CD4-positive, alpha-beta T cell treated with Interleukin-12 subunit alpha and Interleukin-12 subunit beta, for 1 hour (primary cell): Measurements from ENCODE around the gene DLG2.
"Not testable (repeated sequence)": the region's sequence is repeated elsewhere in the genome, so short reads cannot be mapped to it uniquely, and the experiment has no call there.

Source experiments
- DNase-seq: peaks from one replicate; pipeline ENCODE4 v3.0.0-alpha.2; 2020

DLG2 gene

DNA sequence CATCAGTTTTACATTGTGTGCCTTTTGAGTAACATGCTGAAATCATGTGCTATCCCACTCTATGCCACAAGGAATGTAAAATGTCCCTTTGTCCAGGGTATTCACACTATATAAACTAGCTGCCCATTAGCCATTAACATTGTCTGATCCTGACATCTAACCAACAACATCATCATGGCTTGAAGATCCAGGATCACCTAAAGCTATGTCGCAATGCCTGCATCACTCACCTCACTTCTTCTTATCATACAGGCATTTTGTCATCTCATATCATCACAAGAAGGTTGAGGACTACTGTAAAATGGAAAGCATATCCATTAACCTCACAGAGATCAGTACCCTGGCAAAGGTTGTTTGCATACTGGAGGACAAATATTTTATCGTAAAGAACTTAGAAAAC lies 742.3 kb downstream of the DLG2 start:
- no peak for DNase-seq

DNA sequence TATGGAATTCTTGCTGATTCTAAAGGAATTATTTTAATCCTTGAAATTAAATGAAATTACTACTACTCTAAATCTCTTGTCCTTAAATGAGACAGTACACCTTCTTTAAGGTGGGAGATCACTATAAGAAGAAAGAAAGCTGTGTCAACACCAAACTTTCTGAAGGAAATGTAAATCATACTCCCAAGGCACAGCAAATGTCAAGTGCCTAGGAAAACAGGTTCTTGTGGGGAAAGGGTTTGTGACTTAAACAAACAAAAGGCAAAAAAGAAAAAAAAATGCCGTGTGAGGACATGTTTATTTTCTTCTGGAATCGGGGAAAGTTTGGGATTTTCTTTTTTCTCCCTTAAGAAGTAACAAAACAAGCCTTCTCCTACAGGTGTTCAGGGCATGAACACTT lies 745.1 kb downstream of the DLG2 start:
- no peak for DNase-seq

DNA sequence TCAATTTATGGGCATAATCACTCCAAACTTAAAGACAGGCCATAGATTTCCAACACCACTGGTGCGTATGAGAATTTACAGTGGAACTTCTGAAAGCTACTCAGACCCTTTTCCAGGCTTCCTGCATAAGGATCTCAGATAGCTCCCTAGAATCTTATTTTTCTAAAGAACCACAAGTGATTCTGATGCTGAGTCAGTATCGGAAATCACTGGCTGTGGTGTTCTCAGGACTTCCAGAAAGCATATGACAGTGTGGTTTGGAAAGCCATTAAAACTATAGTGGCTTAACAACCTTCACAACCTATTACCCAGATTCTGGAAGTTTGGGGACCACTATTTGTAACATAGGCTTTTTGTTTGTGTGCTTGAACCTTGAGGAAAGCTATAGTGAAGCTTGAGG lies 756.0 kb downstream of the DLG2 start:
- no peak for DNase-seq

DNA sequence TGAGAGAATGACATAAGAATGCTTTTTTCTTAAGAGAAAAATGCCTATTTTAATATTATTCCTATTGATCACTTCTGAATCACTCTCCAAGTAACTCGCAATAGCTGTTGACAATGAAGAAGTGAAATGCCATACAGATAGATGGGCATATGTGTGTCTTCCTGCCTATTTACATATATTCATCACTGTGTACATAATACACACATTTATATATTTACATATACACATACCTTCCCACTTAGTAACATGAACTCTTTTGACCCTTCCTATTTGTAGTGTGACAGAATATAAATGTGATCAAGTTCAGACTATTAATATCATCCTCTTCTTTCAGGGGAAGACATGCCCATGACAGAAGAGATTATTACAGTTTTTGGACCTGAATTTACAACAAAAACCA lies 756.7 kb downstream of the DLG2 start:
- DNase-seq, result no peak

DNA sequence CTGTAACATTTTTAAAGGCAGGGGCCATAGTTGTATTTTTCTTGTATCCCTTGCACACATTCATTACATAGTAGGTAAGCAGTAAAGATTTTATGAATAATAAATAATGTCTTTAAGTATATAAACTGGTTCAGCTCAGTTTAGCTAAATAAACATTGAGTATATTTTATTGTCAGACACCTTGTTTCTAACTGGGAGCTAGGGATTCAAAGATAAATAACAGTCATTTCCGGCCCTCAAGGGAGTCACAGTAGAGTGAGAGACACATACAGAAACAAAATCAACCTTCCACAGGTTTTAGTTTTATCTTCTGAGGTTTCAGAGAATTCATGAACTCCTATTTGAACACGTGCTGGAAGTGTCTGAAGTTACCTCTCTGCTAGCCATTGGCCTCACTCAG lies 760.2 kb downstream of the DLG2 start:
- no peak for DNase-seq

DNA sequence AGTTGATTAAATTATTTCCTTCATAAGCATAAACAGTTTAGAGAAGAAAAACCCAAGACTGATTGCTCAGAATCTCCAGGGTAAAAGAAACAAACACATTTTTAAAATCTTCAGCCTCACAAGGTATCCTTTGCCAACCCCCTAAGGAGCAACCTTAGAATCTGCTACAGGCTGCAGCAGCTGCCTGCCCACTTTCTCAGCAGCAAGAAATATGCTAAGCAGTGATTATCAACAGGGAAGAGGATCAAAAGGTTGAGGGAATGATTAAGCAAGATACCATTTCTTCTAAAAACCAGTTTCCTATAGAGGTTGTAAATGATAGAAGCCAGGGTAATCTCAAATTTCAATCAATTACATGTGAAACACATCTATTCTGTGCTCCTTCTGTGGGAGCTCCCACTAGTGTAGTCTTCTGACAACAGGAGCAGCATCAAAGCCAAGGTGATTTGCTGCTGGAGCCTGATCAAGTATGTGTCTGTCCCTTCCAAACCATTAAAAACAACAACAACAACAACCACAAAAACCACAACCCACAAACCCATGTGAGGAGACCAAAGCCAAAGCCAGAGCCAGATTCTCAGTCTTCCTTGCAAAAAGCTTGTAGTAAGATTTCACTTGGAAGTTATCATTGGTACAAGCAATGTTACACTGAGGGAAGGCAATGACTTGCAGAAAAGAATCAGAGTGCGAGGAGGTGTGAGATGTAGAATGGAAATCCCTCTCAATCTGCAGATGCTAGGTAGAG lies 761.2 kb downstream of the DLG2 start:
- DNase-seq, result no peak

DNA sequence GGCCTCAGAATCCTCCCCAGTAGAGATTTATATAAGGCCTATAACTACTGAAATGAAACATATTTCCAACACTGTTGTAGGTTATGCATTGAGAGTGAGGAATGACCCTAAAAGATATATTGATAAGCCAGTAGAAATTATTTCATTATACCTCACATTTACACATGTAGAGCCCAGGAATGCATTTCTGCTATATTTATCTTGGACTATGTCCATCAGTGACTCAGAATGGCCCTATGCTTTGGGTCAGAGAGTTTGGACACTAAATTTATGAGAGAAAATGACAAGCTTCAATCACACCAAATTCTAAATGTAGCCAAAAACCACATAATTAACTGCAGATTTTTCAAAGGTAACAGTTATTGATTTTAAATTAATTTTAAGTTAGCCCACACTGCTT lies 761.9 kb downstream of the DLG2 start:
- no peak for DNase-seq

DNA sequence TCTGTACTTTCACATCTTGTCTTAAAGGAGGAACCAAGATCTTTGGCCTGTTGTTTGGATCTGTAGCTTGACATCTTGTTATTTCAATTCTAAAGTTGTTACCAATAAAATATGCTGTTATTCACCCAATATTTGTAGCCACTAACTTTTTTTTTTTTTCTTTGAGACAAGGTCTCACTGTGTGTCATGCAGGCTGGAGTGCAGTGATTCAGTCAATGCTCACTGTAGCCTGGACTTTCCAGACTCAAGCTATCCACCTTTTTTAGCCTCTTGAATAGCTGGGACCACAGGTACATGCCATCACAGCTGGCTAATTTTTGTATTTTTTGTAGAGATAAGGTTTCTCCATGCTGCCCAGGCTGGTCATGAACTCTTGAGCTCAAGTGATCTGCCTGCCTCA lies 769.4 kb downstream of the DLG2 start:
- DNase-seq, result no peak

DNA sequence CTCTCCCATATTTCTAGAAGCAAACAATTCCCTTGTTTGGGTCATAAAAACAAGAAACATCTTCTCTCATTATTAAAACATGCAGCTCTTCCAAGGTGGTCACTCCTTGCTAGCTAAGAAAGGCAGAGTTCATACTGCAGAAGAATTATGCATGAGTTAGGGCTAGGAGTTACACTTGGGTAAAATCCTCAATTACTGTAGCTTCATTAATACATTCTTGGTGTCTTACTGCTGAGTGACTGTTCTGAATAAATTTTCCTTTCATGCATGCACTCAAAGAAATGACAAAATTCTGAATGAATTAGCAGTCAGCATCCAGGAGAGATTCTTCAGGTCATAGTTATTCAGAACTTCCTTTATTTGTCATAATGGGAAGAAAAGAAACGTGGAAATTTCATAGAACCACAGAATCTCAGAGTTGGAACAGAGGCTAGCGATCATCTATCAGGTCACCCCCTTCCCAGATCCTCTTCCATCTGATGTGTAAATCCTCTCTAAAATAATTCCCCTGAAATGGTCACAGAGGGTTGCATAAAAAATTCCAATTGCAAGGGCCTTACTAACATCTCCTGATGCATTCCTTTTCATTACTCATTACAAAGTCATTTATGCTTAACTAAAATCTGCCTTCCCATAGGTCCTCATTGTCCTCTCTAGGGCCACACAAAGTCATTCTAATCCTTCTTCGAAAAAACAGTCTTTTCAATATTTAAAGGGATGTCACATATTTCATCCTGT lies 771.5 kb downstream of the DLG2 start:
- no peak for DNase-seq

DNA sequence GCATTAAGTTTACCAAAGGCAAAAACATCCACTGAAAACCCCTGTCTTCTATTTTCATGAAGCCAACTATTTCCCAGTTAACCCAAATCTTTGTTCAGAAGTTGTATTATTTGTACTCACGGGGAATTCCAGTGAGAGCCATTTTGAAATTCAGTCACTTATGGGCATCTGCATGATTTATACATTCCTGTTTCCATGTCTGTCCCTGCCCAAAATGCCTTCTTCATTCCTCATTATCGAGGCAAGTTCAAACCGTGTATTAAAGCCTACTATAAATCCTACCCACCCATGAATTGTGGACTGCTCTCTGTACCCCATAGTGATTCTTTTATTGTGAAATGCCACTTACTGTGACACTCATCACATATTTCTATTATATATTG lies 772.7 kb downstream of the DLG2 start:
- DNase-seq, result no peak

DNA sequence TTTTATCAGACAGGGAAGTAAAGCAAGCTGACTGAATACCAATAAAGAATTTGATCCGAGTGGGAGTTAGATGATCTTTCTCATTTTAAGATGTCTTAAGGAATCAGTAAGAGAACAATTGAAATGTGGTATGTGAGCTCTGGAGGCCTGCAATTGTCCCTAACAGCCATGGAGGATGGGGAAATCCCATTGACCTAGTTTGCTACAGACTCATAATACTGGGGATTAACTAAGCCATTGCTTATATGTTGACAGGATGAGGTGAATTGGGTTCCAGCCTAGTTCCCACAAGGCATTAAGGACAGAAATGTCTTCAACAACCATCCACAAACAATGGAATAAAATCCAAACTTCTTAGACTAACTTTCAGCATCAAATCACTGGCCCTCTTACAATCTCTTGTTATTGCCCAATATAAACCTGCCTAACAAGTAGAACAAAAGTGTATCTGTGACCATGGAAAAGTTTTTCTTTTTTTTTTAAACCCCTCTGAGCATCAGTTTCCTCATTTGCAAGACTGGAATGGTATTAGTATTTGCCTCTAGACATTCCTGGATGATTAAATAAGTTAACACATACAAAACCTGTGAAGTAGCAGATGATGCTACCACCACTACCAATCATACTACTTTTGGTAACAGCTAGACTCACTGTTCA lies 773.2 kb downstream of the DLG2 start:
- no peak for DNase-seq

DNA sequence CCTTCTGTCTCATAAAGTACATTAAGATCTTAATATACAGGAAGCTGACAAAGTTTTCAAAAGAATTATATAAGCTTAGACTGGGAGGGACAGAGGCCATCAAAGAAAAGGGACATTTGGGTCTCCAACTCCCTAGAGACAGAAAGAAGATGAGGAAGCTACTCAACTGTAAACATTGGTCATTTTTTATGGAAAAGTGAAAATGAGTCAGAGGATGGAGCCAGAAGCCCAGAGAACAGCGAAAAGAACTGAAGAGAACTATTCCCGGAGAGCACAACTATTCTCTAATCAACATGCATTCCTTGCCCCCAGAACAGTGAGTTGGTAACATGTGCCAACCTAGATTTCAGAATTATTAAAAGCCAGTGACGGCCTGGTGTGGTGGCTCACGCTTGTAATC lies 779.3 kb downstream of the DLG2 start:
- DNase-seq, result no peak

DNA sequence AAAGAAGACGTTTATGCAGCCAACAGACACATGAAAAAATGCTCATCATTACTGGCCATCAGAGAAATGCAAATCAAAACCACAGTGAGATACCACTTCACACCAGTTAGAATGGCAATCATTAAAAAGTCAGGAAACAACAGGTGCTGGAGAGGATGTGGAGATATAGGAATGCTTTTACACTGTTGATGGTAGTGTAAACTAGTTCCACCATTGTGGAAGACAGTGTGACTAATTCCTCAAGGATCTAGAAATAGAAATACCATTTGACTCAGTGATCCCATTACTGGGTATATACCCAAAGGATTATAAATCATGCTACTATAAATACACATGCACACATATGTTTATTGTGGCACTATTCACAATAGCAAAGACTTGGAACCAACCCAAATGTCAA lies 786.9 kb downstream of the DLG2 start:
- DNase-seq, result not testable (repeated sequence)

DNA sequence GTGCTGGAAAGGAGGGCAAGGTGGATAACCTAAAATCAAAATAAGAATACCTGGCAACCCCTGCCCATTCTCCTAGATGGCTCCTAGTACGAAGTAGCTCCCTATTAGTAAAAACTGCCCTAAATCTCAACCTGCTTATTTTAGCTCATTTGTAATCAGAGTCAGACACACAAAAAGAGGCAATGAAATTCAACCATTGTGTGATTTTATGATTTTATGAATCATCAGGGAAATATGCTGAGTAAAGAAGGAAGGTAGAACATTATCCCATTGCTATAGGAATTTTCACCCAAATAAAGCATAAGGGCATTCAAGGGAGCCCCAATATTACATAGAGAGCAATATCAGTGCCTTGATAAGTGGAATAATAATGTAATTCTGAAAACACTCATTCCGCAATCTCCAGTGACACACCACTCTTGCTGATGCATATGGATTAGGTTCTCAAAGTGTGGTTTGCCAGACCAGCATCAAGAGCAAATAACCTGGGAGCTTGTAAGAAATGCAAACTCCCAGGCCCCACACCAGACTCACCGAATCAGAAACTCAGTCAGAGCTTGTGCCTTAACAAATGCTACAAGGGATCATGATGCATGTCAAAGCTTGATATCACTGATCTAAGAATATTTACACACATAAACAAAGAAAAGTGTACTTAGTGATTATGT lies 789.6 kb downstream of the DLG2 start:
- no peak for DNase-seq

DNA sequence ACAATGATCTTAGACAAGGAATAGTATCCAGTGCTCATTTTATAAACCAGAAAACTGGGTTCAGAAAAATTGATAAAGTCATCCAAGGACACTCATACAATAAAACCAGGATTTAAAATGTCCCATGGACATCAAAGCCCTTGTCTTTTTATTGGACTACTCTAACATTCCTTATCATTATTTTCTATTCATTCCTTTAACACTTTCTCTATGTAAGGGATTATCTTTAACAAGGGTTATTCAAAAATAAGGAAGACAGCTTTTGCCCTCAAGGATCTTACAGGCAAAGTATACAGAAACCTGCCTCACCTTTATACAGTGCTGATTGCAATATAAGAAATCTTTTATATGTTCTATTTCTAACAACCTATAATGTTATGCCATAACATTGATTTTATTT lies 790.8 kb downstream of the DLG2 start:
- no peak for DNase-seq

DNA sequence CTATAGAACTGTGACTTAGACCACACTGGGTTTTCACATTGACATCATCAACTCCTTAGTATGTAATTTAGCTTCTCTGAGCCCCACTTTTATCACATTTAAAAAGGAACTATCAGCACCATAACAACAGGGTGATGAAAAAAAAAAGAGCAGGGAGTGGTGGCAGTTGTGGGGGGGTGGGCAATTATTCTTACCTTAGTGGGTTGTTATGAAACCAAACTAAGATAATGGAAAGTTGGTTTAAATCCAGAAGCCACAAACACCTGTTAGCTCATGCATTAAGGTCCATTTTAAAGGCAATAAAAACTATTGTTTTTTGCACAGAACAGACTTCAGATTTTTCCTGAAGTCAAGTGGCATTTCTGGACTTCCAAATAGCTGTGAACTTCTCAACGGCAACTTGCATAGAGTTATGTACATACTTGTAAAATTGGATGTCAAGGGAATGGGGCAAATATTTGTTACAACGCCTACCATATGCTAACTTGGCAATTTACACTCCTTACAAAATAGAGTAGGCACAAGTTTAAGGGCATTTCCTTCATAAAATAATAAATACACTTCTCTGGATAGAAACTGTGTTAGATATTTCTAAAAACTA lies 793.6 kb downstream of the DLG2 start:
- DNase-seq, result no peak

DNA sequence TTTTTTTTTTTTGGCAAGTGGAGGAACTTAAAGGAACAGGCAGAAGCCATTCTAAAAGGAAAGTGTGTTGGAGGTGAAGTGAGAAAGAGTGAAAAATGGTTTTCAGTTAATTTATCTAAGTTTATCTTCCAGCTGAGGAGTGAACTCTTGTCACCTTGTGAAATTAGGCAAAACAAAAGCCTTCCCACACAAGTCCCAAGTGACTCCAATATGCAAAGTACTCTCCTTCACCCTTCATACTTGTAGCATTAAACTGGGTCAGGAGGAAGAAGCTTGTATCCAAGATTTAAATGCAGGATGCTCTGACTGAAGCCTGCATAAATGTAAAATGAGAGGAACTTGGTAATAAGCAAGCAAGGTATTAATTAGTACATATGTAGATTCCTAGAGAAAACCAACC lies 796.8 kb downstream of the DLG2 start:
- no peak for DNase-seq

DNA sequence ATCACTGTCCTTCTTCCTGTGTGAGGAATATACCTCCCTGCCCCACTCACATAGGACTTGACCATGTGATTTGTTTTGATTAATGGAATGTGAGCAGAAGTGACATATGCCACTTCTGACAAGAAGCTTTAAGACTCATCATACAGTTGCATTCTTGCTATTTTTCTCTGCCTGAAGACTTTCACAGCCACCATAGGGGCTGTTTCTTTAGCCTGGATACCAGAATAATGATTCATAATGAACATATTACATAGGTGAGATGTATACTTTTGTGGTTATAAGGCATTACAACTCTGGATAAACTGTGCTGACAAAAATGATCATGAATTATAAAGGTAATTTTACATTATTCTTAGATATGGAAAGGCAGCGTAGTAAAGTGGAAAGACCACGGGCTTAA lies 798.0 kb downstream of the DLG2 start:
- DNase-seq, result no peak

DNA sequence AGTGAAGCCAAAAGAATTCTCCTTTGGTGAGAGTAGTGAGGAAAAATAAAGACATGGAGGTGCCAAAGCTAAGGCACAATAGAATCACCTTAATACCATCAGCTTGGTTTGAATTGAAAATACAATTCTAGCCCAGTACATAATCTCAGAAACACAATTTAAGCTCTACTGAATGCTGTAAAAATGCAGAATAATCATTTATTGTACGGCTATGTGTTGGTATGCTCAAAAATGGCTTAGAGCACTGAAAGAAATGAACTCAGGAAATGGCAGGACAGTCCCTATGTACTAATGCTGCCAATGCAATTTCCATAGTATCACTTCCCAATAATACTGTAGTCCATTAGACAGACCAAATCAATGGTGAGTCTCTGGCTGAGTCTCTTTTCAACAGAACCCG lies 798.5 kb downstream of the DLG2 start:
- no peak for DNase-seq

DNA sequence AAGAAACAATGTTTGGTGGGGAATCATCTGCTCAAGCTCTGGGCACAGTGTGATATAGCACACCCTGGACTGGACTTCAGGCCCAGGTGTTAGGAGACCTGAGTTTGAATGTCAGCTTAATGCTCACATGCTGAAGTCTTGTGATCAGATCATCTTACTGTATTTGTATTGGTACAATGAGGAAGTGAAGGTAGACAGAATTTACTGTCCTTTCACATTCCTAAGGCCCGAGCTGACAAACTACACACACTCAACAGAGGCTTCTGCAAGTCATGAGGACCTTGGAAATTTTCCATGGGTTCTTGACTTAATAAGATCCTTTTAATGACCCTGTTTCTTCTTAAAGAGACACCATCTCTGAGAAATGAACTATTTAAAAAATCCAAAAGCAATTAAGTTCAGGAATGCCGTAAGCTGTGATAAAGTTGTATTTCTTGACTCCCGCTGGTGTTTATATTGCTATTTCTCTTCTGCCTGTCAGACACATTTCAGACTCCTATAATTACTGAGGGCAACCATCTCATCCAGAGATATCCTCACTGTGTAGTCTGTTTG lies 802.0 kb downstream of the DLG2 start:
- no peak for DNase-seq

DNA sequence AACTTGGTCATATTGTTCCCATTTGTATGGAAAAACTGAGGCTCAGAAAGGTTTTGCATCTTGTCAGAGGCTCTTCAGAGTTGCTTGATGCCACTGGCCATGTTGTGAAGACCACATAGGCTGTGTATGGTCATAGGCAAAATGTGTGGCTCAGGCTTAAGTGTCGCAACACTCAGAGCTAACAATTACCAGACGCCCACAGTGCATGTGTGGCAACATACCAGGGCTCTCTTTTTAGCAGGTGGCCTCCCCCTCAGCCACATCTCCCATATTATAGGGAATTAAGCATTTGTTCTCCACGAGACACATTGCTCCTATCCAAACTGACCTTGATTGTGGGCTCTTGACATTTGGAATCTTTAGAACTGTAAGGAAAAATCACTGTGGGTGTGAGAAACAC lies 802.5 kb downstream of the DLG2 start:
- DNase-seq, result no peak

DNA sequence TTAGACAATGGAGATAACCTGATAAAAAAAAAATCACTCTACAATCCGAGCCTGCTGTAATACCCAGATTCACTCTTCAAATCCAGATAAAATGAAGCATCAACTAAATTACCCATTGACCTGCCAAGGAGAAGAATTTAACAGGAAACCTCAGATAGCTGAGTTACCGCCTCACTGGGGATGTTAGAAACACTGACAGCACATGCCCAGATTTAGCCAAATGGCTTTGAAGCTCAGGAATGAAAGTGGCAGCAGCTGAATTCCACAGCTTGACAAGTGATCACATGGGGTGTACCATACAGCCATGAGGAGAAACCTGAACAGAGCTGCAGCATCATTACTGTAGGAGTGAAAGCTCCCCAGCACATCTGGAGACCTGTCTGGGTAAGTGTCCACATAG lies 807.6 kb downstream of the DLG2 start:
- DNase-seq, result no peak

DNA sequence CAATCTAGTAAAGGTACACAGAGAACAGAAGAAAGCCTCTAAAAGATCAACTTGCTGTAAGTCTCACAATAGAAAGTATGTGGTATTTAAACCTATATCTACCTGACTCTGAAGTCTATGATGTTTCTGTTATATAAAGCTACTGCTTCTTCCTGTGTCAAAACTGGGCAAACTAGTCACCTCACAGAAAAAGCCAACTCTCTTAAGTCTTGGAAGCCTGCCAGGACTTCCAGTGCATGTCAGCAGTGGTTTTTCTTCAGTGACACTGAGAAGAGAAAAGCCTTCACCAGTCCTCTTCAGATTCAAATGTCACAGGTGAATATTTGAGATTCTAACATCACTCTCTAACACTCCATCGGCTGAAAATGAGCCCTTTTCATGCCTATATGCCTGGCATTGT lies 808.0 kb downstream of the DLG2 start:
- no peak for DNase-seq
